Adipocyte (in vitro differentiated cells): ENCODE results near the gene BLTP3B.

Experiments used
- DNase-seq: peaks from one replicate; pipeline ENCODE4 v3.0.0-alpha.2; 2015; ENCODE audit warnings: low read depth
- H3K27me3 ChIP-seq: replicated peaks from 2 replicates; pipeline ENCODE4 v1.7.0; 2013; ENCODE audit warnings: mild to moderate bottlenecking, low read length, moderate library complexity; ENCODE audit not compliant: control insufficient read depth, insufficient read depth
- H3K36me3 ChIP-seq: 2 replicates; pipeline ENCODE4 v1.7.0; 2013; ENCODE audit warnings: low read length, mild to moderate bottlenecking, moderate library complexity; ENCODE audit not compliant: control insufficient read depth, insufficient read depth, severe bottlenecking
- H3K4me1 ChIP-seq: 2 replicates; pipeline ENCODE4 v1.7.0; 2013; ENCODE audit warnings: mild to moderate bottlenecking, low read length, moderate library complexity; ENCODE audit not compliant: control insufficient read depth, insufficient read depth
- H3K4me3 ChIP-seq: 2 replicates; pipeline ENCODE4 v1.7.0; 2013; ENCODE audit warnings: mild to moderate bottlenecking, low read length, moderate library complexity
- H3K9ac ChIP-seq: 2 replicates; pipeline ENCODE4 v1.7.0; 2013; ENCODE audit warnings: mild to moderate bottlenecking, low read length, moderate library complexity
- H3K9me3 ChIP-seq: 2 replicates; pipeline ENCODE4 v1.7.0; 2013; ENCODE audit warnings: mild to moderate bottlenecking, low read length, moderate library complexity; ENCODE audit not compliant: control insufficient read depth

BLTP3B gene

GRCh38 chr12:100158535-100158934 is 15.9 kb upstream of the BLTP3B start:
- DNase-seq, result no peak
- H3K27me3 ChIP-seq, result no peaks in the 10 kb centered on the region
- H3K4me3 ChIP-seq, result no peak overlapping the region
- peaks cover 2% of the 10 kb centered on the region for H3K4me1 ChIP-seq
- H3K9me3 ChIP-seq, result no peaks in the 10 kb centered on the region
- H3K36me3 ChIP-seq, result no peaks in the 10 kb centered on the region
- H3K9ac ChIP-seq, result no peak overlapping the region

DNA sequence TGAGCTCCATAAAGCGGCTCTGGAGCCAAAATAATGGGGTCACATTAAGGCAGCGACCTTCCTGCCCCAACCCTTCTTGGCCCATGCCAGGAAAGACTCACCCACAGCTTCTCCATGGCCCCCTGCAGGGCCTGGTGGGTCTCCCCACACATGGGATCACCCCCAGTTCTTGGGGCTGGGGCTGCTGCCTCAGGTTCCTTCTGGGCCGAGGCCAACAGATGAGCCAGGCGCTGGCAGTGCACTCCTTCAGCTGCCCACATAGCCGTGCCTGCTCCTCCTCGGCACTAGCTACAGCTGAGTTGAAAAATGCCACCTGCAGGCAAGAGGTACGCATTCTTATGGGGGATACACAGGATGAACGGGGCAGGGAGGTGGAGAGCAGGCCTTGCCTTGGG is 14.8 kb upstream of the BLTP3B start:
- H3K9me3 ChIP-seq, result no peaks in the 10 kb centered on the region
- no peaks in the 10 kb centered on the region for H3K4me1 ChIP-seq
- H3K27me3 ChIP-seq, result no peaks in the 10 kb centered on the region
- H3K36me3 ChIP-seq, result no peaks in the 10 kb centered on the region
- no peak overlapping the region for H3K9ac ChIP-seq
- no peak overlapping the region for H3K4me3 ChIP-seq
- DNase-seq, result no peak

GRCh38 chr12:100156731-100157426 is 14.2 kb upstream of the BLTP3B start:
- H3K9me3 ChIP-seq, result no peaks in the 10 kb centered on the region
- no peak overlapping the region for H3K9ac ChIP-seq
- no peak for DNase-seq
- H3K27me3 ChIP-seq, result no peaks in the 10 kb centered on the region
- no peaks in the 10 kb centered on the region for H3K4me1 ChIP-seq
- no peak overlapping the region for H3K4me3 ChIP-seq
- H3K36me3 ChIP-seq, result no peaks in the 10 kb centered on the region

GRCh38 chr12:100154474-100155247 is 12.0 kb upstream of the BLTP3B start:
- no peaks in the 10 kb centered on the region for H3K9me3 ChIP-seq
- H3K4me1 ChIP-seq, result no peaks in the 10 kb centered on the region
- DNase-seq, result peak; percentile 75
- no peaks in the 10 kb centered on the region for H3K27me3 ChIP-seq
- no peaks in the 10 kb centered on the region for H3K36me3 ChIP-seq
- H3K4me3 ChIP-seq, result no peak overlapping the region
- H3K9ac ChIP-seq, result no peak overlapping the region

GRCh38 chr12:100153131-100153530 is 10.5 kb upstream of the BLTP3B start:
- Histone ChIP-seq H3K9ac (no peak overlapping the region), H3K36me3 (no peaks in the 10 kb centered on the region), H3K4me3 (no peak overlapping the region), H3K4me1 (no peaks in the 10 kb centered on the region), H3K9me3 (no peaks in the 10 kb centered on the region), H3K27me3 (no peaks in the 10 kb centered on the region)
- DNase-seq, result no peak

- no peaks in the 10 kb centered on the region for H3K4me1 ChIP-seq
- no peaks in the 10 kb centered on the region for H3K27me3 ChIP-seq
- DNase-seq, result no peak
- no peaks in the 10 kb centered on the region for H3K36me3 ChIP-seq
- no peaks in the 10 kb centered on the region for H3K9me3 ChIP-seq
- no peak overlapping the region for H3K4me3 ChIP-seq
- no peak overlapping the region for H3K9ac ChIP-seq
These were observed 9.1 kb upstream of the BLTP3B start for GRCh38 chr12:100151769-100152168.

DNA sequence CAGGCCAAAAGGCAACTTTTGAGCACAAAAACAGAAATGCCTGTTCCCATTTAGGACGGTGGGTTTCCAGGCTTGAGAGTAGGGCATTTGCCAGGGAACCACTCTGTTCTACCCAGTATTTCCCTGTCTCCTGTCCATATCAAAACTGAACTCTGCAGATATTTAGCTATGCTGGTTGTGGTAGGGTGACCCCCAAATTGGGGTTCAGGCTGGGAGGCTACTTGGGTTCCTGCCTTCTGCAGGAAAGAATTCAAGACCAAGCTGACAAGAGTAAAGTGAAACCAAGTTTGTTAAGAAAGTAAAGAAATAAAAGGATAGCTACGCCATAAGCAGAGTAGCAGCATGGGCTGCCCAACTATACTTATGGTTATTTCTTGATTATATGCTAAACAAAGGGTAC is 3.6 kb upstream of the BLTP3B start:
- H3K4me1 ChIP-seq, result peaks cover 8% of the 10 kb centered on the region
- DNase-seq, result no peak
- no peak overlapping the region for H3K4me3 ChIP-seq
- H3K9me3 ChIP-seq, result no peaks in the 10 kb centered on the region
- no peaks in the 10 kb centered on the region for H3K27me3 ChIP-seq
- H3K36me3 ChIP-seq, result no peaks in the 10 kb centered on the region
- H3K9ac ChIP-seq, result no peak overlapping the region

GRCh38 chr12:100145643-100146042 is 3.0 kb upstream of the BLTP3B start:
- Histone ChIP-seq H3K27me3 (no peaks in the 10 kb centered on the region), H3K4me3 (no peak overlapping the region), H3K36me3 (no peaks in the 10 kb centered on the region), H3K9me3 (no peaks in the 10 kb centered on the region), H3K9ac (no peak overlapping the region), H3K4me1 (peaks cover 14% of the 10 kb centered on the region)
- DNase-seq, result no peak

DNA sequence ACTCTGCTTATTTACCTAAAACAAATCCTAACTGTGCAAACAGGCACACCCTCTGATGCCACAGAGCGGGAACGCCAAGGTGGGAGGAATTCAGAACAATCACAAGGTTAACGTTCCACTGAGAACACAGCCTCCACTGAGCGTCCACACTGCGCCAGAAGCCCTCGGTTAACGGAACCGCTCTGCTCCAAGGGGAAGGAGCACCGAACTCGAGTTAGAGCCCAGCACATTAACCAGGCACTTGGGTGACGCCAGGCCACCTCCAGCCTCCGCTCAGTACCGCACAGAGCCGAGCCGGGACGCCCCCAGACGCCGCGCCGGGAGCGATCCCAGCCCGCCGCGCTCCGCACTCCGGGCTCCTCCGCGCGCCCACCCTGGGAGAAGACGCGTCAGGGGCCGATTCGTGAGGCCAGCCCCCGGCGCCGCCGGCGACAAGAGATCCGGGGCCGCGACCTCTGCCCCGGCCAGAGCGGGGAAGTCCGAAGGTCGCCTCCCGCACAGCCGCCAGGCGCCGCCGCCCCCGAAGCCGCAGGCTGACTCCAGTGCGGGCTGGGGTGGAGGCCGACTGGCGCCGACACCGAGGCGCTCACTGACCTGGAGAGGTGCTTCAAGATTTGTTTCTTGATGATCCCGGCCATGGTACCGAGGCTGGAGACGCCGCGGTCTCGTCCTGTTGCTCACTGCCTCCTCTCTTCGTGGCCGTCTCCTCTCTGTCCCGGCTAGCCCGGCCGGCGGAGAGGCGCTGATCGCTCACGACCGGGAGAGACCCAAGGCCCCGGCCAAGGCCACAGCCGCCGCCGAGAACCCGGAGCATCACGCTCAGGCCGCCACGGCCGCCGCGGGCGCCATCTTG is 450 bp downstream of the BLTP3B start:
- Histone ChIP-seq H3K9me3 (no peaks in the 10 kb centered on the region), H3K27me3 (no peaks in the 10 kb centered on the region), H3K9ac (peak overlapping the region; percentile 96), H3K4me1 (peaks cover 38% of the 10 kb centered on the region), H3K4me3 (peak overlapping the region; percentile 96), H3K36me3 (no peaks in the 10 kb centered on the region)
- DNase-seq, result peak; percentile 69

DNA sequence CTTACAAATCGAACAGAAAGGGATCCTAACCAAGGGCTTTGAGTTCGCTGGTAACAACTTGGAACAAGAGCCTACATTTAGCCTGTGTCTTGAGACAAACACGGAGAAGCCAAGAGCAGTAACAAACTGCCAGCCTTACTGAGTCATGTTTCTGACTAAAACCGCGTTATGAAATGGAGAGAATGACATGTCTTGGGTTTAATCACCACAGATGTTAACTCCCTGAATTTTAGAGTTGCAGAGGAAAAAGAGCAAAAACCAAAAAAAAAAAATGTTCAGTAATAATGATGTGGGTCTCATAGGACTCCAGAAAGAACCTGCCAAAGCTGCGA is 1.0 kb downstream of the BLTP3B start:
- H3K4me1 ChIP-seq, result peaks cover 40% of the 10 kb centered on the region
- H3K4me3 ChIP-seq, result peak overlapping the region; percentile 96
- DNase-seq, result peak; percentile 92

DNA sequence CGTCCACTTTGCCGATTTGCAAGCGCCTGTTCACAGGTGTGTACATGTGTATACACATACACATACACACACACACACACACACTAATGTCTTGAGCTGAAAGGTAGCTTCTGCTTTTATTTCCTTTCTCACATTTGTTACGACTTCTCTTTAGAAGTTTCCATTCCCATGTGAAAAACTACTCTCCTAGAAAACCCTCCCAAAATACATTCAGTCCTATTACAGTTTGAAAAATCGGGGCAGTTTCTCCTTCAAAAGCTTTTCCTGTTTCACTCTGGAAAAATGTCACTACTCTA is 3.9 kb downstream of the BLTP3B start:
- Histone ChIP-seq H3K4me1 (peaks cover 40% of the 10 kb centered on the region), H3K4me3 (no peak overlapping the region), H3K9ac (no peak overlapping the region), H3K27me3 (no peaks in the 10 kb centered on the region), H3K36me3 (no peaks in the 10 kb centered on the region), H3K9me3 (no peaks in the 10 kb centered on the region)
- no peak for DNase-seq

More for the DNA sequence above, 1.0 kb downstream of the BLTP3B start:
- Histone ChIP-seq H3K27me3 (no peaks in the 10 kb centered on the region), H3K36me3 (no peaks in the 10 kb centered on the region), H3K9me3 (no peaks in the 10 kb centered on the region), H3K9ac (peak overlapping the region; percentile 96)
